B cell (primary cell): Measurements from ENCODE around the gene UPK3A.

Source experiments
- EZH2 ChIP-seq: IDR thresholded peaks from 2 replicates; pipeline ENCODE4 v1.6.1; 2012; ENCODE audit warnings: borderline replicate concordance, low read depth, mild to moderate bottlenecking, moderate library complexity, low read length; ENCODE audit not compliant: insufficient read depth, poor library complexity, severe bottlenecking
- TF ChIP-seq, protein P1 (sequence below): fragments of 200-600 bp; IDR thresholded peaks from one replicate; pipeline ENCODE4 v1.8.0; 2022; ENCODE audit warnings: antibody characterized with exemption, mild to moderate bottlenecking

DNA sequence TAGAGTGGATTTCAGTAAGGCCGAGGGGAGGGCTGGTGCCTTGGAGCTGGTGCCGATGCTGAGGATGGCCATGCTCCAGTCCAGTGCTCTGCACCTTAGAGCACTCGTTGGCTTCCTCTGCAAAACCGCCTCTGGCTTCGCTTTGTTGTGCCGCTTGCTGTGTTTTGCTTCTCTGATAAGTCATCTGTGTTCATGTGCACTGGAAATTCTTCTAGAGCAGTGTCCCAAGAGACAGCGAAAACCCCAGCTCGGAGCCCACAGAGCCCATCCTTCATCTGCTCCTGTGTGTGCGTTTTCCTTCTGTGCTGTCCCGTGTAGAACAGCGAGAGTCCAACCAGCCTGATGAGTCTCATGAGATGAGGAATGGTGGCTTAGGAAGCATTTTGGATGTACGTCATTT, 37.1 kb downstream of the UPK3A start:
- TF ChIP-seq, protein P1, sequence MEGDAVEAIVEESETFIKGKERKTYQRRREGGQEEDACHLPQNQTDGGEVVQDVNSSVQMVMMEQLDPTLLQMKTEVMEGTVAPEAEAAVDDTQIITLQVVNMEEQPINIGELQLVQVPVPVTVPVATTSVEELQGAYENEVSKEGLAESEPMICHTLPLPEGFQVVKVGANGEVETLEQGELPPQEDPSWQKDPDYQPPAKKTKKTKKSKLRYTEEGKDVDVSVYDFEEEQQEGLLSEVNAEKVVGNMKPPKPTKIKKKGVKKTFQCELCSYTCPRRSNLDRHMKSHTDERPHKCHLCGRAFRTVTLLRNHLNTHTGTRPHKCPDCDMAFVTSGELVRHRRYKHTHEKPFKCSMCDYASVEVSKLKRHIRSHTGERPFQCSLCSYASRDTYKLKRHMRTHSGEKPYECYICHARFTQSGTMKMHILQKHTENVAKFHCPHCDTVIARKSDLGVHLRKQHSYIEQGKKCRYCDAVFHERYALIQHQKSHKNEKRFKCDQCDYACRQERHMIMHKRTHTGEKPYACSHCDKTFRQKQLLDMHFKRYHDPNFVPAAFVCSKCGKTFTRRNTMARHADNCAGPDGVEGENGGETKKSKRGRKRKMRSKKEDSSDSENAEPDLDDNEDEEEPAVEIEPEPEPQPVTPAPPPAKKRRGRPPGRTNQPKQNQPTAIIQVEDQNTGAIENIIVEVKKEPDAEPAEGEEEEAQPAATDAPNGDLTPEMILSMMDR: no peak
- no peak for TF ChIP-seq EZH2
